ENCODE results near the gene MGMT.

GRCh38 chr10:129615921-129616525 lies 149.0 kb downstream of the MGMT start:
- TF ChIP-seq CTCF (IDR thresholded peaks at IDR 0.05), result no peak
- TF ChIP-seq POLR2A (IDR thresholded peaks at IDR 0.05), result no peak
- no peak for TF ChIP-seq POLR2AphosphoS5 (IDR thresholded peaks at IDR 0.05)
- TF ChIP-seq EP300 (IDR thresholded peaks at IDR 0.05), result no peak
